HG03159 (cell line): Measurements from ENCODE around the gene ABCA7.

ENCODE experiments used
- ATAC-seq: cut with Tn5 transposase; IDR thresholded peaks from one replicate; pipeline ENCODE4 v1.9.1; 2021; ENCODE audit warnings: mild to moderate bottlenecking, moderate library complexity; ENCODE audit not compliant: unreplicated experiment

ABCA7 gene

DNA sequence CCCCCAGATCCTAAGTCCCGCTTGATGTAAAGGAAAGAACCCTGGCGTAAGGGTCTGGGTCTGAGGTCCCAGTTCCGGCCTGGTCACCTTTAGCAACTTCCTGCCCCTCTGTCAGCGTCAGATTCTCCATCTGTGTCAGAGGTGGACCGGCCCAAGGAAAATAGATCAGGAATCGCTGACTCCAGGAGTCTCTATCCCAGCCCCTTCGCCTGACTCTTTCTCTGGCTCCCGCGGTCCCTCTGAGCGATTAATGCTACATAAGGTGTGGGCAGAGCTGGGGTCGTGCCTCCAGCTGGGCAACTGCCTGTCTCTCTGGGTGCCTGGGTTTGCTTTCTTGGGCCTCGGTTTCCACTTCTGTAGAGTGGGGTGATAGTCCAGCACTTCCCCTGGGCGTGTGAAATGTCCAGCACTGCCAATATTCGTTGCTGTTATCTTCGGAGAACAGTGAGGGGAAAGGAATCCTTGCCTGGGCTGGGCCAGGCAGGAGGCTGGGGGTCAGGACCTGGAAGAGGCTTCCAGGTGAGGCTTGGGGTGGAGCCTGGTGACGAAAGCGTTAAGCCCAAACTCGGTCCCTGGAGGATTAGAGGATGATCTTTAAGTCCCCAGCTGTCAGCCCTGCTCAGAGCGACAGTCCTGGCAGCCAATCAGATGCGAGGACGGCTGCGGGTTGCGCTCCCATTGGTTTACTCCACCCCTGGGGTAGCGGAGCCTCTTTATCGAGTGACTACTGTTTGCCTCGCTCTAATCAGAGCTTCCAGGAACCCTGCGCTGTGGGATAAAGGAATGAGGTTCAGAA is 767 bp downstream of the ABCA7 start:
- ATAC-seq, result peak; percentile 44

- no peak for ATAC-seq
These were observed 1.4 kb downstream of the ABCA7 start for GRCh38 chr19:1041272-1041834.

DNA sequence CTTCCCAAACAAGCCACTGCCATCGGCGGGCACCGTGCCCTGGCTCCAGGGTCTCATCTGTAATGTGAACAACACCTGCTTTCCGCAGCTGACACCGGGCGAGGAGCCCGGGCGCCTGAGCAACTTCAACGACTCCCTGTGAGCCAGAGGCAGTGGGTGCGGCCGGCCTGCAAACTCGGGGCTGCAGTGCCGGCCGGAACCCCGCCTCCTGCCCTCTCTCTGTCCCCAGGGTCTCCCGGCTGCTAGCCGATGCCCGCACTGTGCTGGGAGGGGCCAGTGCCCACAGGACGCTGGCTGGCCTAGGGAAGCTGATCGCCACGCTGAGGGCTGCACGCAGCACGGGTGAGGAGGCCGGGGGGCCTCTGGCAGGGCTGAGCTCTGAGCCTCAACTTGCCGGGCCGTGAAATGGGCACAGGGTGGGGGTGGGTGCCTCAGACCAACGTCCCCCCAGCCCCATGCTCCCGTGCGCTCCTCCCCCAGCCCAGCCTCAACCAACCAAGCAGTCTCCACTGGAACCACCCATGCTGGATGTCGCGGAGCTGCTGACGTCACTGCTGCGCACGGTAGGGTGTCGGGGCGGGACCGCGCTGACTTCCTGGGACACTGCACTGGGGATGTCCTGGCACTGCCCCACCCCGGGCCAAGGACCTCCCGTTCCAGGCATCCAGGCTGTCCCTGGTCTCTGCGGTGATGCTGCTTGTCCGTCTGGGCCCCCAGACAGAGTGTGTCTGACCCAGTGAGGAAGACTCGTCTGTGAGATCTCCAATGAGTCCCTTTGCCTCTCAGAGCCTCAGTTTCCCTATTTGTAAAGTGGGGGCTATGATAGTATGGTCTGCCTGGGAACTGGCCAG is 2.2 kb downstream of the ABCA7 start:
- ATAC-seq, result no peak

- ATAC-seq, result no peak
These were observed 3.0 kb downstream of the ABCA7 start for GRCh38 chr19:1042689-1043511.

DNA sequence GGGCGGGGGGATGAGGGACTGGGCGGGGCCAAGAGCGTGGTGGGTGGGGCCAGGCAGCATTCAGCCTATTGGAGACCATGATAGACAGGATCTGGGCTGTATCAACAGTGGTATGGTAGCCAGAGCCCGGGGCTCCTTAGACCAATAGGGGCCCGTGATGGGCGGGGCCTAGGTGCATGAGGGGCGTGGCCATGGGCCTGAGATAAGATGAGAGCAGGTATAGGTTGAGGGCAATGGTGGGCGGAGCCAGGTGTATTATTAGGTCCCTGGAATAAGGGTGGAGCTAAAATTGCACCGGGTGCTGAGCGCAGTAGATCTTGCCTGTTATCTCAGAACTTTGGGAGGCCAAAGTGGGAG is 5.3 kb downstream of the ABCA7 start:
- no peak for ATAC-seq

GRCh38 chr19:1046117-1046626 is 6.3 kb downstream of the ABCA7 start:
- ATAC-seq, result no peak

GRCh38 chr19:1046836-1047695 is 7.2 kb downstream of the ABCA7 start:
- ATAC-seq, result no peak

DNA sequence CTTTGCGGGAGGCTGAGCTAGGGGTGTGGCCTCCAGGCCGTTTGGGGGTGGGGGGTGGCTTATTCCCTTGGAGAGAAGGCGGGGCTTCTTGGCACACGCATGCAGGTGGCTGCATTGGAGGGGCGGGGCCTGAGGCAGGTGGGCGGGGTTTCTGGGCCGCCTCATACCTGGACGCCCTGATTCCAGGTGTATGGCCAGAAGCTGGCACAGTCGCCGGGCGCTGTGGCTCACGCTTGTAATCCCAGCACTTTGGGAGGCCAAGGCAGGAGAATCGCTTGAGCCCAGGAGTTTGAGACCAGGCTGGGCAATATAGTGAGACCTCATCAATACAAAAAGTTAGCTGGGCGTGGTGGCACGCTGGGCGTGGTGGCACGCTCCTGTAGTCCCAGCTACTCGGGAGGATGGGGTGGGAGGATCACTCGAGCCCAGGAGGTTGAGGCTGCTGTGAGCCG is 7.8 kb downstream of the ABCA7 start:
- no peak for ATAC-seq

DNA sequence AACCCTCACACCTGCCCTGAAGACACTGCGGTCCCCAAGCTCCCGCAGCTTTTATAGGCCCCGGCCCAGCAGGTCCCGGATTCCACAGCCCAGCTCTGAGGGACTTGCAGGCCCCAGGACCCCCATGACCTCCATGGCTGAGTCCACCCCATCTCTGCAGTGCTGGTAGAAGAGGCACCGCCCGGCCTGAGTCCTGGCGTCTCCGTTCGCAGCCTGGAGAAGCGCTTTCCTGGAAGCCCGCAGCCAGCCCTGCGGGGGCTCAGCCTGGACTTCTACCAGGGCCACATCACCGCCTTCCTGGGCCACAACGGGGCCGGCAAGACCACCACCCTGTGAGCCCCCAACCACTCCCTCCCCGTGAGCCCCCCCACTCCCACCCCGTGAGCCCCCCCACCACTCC is 9.2 kb downstream of the ABCA7 start:
- no peak for ATAC-seq

DNA sequence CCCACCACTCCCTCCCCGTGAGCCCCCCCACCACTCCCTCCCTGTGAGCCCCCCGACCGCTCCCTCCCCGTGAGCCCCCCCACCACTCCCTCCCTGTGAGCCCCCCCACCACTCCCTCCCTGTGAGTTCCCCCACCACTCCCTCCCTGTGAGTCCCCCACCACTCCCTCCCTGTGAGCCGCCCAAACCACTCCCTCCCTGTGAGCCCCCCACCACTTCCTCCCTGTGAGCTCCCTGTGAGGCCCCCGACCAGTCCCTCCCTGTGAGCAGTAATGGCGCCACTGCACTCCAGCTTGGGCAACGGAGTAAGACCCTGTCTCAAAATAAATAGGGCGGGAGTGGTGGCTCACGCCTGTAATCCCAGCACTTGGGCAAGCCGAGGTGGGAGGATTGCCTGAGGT is 9.9 kb downstream of the ABCA7 start:
- ATAC-seq, result no peak

DNA sequence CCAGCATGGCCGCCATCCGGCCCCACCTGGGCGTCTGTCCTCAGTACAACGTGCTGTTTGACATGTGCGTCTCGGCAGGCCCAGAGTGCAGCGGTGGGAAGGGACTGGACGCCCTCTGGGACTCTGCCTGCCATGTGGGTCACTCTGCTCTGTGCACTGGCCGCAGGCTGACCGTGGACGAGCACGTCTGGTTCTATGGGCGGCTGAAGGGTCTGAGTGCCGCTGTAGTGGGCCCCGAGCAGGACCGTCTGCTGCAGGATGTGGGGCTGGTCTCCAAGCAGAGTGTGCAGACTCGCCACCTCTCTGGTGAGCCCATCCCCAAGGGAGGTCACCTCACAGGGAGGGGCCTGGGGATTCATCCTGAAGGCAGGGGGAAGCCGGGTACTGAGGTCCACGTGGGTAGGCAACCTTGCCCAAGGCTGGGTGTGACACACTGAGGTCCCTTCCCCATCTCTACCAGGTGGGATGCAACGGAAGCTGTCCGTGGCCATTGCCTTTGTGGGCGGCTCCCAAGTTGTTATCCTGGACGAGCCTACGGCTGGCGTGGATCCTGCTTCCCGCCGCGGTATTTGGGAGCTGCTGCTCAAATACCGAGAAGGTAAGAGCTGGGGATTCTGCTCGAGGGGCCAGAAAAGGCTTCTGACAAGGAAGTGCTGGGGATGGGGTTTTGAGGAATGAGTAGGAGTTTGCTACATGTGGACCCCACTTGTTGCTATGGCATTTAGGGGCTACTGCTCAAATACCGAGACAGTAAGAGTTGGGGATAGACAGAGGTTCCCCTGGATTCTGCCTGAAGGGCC is 11.3 kb downstream of the ABCA7 start:
- ATAC-seq, result no peak

DNA sequence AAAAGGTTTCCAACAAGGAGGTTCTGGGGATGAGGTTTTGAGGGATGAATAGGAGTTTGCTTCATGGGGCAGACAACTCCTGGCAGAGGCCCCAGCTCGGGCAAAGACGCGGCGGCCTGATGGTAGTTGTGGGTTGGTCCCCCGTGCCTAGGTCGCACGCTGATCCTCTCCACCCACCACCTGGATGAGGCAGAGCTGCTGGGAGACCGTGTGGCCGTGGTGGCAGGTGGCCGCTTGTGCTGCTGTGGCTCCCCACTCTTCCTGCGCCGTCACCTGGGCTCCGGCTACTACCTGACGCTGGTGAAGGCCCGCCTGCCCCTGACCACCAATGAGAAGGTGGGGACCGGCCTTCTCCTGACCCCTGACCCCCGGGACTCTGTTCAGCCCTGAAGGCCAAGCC is 11.9 kb downstream of the ABCA7 start:
- no peak for ATAC-seq

GRCh38 chr19:1052349-1052975 is 12.6 kb downstream of the ABCA7 start:
- no peak for ATAC-seq

- no peak for ATAC-seq
These were observed 13.5 kb downstream of the ABCA7 start for GRCh38 chr19:1053176-1054101.

DNA sequence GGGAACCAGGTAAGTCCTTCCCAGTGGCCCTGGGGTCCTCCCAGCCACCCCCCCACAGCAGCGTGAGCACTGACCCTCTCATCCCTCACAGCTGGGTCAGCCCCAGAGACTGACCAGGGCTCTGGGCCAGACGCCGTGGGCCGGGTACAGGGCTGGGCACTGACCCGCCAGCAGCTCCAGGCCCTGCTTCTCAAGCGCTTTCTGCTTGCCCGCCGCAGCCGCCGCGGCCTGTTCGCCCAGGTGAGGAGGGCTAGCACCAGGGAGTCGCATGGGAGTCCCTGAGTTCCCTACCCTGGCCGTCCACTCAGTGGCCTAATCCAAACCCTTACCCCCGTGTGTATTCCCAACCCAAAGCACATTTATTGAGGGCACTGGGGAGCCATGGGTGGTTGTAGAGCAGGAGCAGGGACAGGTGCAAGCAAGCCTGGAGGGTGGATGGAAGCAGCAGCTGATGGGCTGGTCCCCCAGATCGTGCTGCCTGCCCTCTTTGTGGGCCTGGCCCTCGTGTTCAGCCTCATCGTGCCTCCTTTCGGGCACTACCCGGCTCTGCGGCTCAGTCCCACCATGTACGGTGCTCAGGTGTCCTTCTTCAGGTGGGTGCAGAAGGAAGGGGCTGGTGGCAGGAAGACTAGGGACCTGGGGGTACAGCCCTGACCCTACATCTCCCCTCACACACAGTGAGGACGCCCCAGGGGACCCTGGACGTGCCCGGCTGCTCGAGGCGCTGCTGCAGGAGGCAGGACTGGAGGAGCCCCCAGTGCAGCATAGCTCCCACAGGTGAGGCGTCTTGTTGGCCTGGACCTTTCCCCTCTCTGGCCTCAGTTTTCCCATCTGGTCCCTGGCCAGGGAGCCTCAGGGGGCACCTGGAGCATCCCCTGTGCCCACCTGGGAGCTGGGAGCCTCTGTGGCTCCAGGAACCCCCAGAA is 14.5 kb downstream of the ABCA7 start:
- no peak for ATAC-seq

- ATAC-seq, result no peak
These were observed 15.1 kb downstream of the ABCA7 start for GRCh38 chr19:1055028-1055425.
